DMS114 treated with DMSO at 0.1 percent for 48 hours (cell line): ENCODE data around the gene TMEM50B.
"Not testable (repeated sequence)": the region's sequence is repeated elsewhere in the genome, so short reads cannot be mapped to it uniquely, and the experiment has no call there.

Experiments
- DNase-seq: peaks from one replicate; lab custom pipeline; 2025; ENCODE audit not compliant: unreplicated experiment; lab: John Stamatoyannopoulos, UW

Gene TMEM50B

GRCh38 chr21:33432496-33432895, 47.3 kb downstream of the TMEM50B start:
- DNase-seq: no peak

GRCh38 chr21:33430858-33431257, 48.9 kb downstream of the TMEM50B start:
- DNase-seq: no peak

DNA sequence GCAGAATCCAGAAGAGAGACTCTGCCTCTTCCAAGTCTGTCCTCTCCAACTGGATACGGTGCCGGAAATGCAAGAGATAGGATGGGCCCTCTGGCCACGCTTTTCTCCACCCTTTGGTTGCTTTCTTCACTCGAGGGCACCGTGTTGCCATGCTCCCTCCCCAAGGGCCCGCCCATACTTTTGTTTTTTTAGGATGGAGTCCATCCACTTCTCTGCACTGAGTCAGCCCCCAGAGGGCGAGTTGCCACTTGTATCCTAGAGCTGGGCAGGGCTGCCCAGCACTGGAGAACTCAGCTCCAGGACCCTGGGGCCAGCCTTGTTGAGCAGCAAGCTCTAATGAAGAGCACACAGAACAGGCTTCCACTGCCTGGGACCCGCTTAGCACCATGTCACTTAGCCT, 51.1 kb downstream of the TMEM50B start:
- DNase-seq: no peak

DNA sequence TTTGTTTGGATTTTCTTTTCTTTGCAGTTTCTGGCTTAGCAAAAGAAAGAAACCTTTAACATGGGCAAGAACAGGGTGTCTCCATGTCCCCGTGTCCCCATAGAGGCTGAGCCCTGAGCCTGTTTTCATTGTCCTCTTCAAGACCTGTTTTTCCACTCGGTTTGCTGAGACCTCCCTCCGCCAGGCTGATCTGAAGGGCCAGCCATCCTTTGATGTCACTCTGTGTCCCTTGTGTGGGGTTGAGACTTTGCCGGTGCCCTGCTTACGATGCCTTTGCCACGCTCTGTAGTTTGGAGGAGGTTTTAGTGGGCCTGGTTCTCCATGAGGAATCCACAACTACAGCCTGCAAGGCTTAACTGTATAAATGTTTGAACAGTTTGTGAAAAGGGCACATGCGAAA, 52.7 kb downstream of the TMEM50B start:
- DNase-seq: no peak

DNA sequence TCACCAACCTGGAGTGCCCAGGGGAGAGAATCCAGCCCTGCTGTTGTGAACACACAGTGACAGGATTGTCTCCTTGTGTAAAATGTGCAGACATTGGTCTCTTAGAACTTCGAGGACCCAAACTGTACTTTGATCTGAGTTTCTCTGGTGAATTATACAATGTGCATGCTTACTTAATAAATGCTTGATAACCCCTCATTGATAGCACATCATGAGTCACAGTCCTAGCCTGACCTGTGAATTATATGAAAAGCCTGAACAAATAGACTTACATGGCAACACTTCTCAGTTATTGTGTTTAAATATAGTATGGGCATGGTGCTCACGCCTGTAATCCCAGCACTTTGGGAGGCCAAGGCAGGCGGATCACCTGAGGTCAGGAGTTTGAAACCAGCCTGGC, 53.9 kb downstream of the TMEM50B start:
- DNase-seq: no peak

DNA sequence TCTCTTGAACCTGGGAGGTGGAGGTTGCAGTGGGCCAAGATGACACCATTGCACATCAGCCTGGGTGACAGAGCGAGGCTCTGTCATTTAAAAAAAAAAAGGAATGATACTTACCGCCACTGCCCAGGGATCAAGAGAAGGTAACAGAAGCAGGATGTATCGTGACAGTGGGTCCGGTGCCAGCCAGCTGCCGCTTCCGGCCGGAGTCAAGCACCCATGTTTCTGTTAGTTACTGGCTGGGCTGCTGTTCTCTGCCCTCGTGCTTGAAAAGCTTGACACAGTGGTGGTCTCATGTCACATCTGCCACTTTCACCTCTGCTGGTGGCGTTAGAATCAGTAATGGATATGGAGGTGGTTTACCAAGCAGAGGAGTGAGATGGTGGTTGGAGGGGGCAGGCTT, 55.6 kb downstream of the TMEM50B start:
- DNase-seq: no peak

DNA sequence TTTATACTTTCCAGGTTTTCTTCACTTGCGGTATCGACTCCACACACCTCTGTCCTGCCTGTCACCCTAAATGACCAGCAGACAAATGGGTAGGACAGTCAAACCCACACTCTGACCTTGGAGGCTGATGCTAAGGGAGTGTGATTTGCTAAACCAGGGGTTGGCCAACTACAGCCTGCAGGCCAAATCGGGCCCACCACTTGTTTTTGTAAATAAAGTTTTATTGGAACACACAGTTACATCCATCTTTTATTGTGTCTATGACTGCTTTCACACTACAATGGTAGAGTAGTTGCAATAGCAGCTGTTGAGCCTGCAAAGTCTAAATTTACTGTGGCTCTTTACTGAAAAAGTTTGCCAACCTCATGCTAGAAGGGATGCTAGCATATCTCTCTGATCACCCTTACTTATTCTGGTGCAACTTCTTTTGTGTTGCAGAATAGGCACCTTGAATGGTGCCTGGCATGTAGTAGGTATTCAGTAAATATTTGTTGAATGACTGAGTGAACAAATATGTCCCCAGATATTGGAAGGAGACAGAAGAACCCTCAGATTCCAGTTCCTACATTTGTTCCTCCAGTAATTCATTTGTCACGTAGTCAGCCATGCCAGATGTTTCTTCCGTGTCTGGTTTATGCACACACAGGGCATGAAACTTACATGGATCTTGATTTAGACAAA, 57.9 kb downstream of the TMEM50B start:
- DNase-seq: no peak

DNA sequence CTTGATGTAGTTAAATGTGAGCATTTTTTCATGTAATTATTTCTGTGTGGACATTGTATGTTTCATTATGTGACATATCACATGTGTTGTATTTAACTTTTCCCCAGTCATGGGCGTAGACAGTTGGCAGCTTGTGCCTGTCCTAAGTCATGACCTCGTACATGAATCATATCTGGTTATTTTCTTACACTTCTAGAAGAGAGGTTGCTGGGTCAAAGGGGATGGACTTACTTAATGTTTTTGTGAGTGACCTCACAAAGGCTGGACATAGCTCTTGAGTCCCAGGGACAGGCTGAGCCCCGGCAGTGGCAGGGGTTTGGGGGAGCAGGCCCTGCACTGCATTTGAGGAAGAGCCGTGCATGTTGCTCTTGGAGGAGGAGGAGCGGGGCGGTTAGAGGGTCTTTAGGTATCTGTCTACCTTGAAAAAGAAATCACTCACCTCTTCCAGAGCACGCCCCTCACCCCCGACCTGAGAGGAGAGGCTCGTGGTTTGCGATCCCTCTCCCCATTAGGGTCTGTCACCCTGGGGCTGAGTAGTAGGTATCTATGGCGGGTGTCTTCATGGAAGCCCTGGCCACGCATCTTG, 60.1 kb downstream of the TMEM50B start:
- no peak for DNase-seq

GRCh38 chr21:33418691-33419090, 61.1 kb downstream of the TMEM50B start:
- DNase-seq: no peak

GRCh38 chr21:33414926-33415325, 64.8 kb downstream of the TMEM50B start:
- DNase-seq: no peak

DNA sequence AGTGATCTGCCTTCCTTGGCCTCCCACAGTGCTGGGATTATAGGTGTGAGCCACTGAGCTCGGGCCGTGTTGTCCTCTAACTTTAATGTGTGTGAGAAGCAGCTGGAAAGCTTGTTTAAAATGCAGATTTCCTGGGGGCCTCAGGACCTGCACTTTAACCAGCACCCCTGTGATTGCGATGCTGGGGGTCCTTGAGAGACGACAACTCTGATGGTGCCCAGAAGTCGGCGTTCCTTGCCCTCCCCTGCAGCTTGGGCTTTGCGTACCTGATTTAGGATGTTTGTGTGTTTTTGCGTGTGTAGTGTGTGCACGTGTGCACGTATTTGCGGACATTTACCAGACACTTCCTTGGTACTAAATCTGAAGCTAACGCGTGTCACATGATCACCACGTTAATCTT, 65.7 kb downstream of the TMEM50B start:
- no peak for DNase-seq

GRCh38 chr21:33412832-33413519, 66.8 kb downstream of the TMEM50B start:
- DNase-seq: no peak

- not testable (repeated sequence) for DNase-seq
Measured at GRCh38 chr21:33412439-33412831, 67.3 kb downstream of the TMEM50B start.

- no peak for DNase-seq
Measured at GRCh38 chr21:33411949-33412430, 67.8 kb downstream of the TMEM50B start.

DNA sequence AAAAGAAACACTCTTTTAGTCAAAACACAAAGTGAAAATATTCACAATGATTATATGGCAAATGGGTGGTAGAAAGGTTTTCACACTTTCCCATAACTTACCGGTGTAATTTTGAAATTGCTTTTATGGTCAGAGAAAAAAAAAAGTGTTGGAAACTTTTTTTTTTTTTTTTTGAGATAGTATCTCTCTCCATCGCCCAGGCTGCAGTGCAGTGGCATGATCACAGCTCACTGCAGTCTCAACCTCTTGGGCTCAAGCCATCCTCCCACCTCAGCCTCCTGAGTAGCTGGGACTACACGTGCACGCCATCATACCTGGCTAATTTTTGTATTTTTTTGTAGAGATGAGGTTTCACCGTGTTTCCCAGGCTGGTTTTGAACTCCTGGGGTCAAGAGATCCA, 73.3 kb downstream of the TMEM50B start:
- no peak for DNase-seq

DNA sequence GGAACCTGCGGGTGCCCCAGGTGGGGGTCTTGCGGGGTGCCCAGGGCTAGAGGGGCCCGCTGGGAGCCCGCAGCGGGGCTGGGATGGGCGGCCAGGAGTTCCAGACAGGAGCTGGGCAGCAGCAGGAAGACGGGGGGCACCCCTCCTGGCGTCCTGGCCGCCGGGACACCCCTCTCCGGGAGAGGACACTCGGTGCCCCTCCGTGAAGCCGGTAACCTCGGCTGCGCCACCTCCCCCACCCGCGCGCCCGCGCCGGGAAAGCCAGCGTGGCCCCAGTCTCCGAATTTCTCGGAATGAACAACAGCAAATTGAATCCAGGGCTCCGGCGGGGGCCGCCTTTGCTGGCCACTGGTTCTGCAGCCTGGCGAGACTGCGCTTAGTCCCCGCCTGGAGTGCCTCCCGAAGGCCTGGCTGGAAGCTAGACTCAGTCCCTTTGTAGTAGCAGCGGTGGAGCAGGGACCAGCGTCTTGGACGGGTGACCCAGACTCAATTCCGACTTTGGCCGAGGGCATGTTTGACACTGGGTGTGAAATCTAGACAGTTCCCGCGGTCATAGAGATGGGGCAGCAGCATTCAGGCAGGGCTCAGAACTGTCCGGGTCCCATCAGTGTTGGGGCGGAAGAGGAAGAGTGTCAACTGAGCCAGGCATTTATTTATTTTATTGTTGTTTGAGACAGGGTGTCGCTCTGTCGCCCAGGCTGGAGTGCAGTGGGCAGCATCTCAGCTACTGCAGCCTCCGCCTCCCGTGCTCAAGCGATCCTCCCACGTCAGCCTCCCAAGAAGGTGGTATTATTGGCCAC, 75.8 kb downstream of the TMEM50B start:
- DNase-seq: no peak

DNA sequence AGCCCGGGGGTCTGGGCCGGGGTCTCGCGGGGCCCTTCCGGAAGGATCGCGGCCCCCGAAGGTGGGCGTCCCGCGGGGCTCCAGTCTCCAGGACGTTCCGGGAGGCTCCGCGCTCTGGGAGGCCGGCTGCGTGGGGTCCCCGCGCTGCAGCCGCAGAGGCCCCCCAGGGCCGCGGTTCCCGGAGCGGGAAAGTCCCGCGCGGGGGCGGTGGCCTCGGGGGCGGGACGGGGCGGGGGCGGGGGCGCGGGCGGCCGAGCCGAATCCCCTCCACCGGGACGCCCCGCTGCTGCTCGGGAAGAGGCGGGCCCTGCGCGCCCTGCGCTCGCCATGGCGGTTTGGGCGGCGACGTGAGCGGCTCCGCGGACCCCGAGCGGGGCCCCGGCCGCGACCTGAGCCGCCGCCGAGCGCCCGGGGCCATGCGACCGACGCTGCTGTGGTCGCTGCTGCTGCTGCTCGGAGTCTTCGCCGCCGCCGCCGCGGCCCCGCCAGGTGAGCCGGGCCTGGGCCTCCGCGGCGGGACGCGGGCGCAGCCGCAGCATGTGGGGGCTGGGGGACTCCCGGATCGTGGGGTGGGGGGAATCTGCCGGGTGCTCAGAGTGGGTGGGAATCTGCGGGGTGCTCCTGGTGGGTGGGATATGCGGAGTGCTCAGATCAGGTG, 76.5 kb downstream of the TMEM50B start, which contains the start of gene IFNGR2:
Gene IFNGR2, plus strand, starts transcription at position 286 of the 658 bp plus-strand sequence. Its CDS starts 131 bp downstream, at position 417.
- DNase-seq: no peak

DNA sequence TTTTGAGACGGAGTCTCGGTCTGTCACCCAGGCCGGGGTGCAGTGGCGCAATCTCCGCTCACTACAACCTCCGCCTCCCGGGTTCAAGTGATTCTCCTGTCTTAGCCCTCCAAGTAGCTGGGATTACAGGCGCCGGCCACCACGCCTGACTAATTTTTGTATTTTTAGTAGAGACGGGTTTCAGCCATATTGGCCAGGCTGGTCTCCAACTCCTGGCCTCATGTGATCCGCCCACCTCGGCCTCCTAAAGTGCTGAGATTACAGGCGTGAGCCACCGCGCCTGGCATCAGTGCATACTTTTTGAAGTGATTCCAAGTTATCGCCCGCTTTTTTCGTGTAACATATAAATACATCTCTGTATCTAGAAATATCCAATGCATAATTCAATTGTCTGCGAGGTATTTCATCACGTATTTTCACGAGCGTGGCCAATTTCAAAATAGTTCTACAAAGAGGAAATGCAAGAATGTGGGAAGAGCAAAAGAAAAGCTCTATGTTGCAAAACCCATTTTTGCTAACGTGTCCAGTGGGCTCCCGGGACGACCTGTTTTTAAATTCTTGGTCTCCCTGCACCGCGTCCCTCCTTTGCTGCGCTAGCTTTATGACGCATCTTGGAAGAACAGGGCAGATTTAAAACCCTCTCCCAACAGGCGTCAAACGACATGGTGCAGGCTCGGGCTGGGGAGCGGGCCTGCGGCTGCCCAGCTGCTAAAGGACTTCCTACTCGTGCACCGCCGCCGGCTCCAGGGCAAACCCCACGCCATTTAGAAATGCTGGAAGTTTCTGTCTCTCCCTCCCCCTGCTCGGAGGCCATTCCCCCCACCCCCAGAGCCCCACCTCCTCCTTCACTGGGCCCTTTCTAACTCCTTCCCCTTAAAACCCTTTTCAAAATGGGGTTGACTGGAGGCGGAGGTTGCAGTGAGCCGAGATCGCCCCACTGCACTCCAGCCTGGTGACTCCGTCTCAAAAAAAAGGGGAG, 77.5 kb downstream of the TMEM50B start:
- peak; percentile 14 for DNase-seq

DNA sequence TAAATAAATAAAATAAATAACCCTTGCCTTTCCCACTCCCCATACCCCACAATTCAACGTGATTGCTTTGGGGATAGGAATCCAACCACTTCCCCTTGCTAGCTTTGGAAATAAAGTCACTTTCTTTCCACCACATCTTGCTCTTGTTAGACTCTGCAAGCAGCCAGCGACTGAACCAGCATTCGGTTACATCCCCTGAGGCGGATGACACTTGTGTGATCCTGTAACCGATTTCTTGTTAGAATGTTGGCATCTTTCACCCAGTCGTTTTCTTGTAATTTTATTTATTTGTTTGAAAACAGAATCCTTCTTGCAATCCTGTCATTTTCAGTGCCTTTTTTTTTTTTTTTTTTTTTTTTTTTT, 78.2 kb downstream of the TMEM50B start:
- DNase-seq: no peak
